IMR-90 (cell line): ENCODE results near the gene DOCK1. TPM values are rescaled to one million over a fixed set of nuclear protein-coding genes. Genes with fewer than 3 reads are reported as not detected.

Source experiments
- ATAC-seq: fragments of 200-7000 bp; cut with Tn5 transposase; 2 replicates; pipeline ENCODE4 v1.9.1; 2020; ENCODE audit warnings: low read depth, mild to moderate bottlenecking, moderate library complexity
- BruUV-seq: library from RNA; stranded (reverse); fragments of 400-500 nt; replicated peaks from 2 replicates; lab custom pipeline; 2021; lab: Mats Ljungman, UMichigan
- CTCF ChIA-PET: fragments of 300-600 bp; formaldehyde crosslinking; extraction: SDS; loops from one replicate; lab custom pipeline; 2021; ENCODE audit warnings: antibody characterized with exemption; lab: Yijun Ruan, JAX
- POLR2A ChIA-PET: fragments of 300-600 bp; sonication (Branson Sonifier 250); formaldehyde crosslinking; loops from one replicate; lab custom pipeline; 2022; ENCODE audit warnings: antibody characterized with exemption; ENCODE audit not compliant: unreplicated experiment; lab: Charles Lee
- DNase-seq: peaks from one replicate; pipeline ENCODE4 v3.0.0; 2013
- H2AFZ ChIP-seq: replicated peaks from 2 replicates; pipeline ENCODE3; 2013; ENCODE audit warnings: low read length, mild to moderate bottlenecking; ENCODE audit not compliant: poor library complexity
- H2AK5ac ChIP-seq: 2 replicates; pipeline ENCODE4 v1.6.1; 2013; ENCODE audit warnings: low read depth, low read length, inconsistent platforms
- H2AK9ac ChIP-seq: replicated peaks from 2 replicates; pipeline ENCODE3; 2013; ENCODE audit warnings: mild to moderate bottlenecking, low read depth, low read length, moderate library complexity; ENCODE audit not compliant: poor library complexity
- H2BK120ac ChIP-seq: 2 replicates; pipeline ENCODE4 v1.6.1; 2013; ENCODE audit warnings: low read depth, low read length, inconsistent platforms
- H2BK15ac ChIP-seq: 3 replicates; pipeline ENCODE4 v1.6.1; 2013; ENCODE audit warnings: low read depth, low read length, inconsistent platforms
- H2BK20ac ChIP-seq: 2 replicates; pipeline ENCODE4 v1.6.1; 2013; ENCODE audit warnings: low read depth, mild to moderate bottlenecking, inconsistent platforms, low read length, moderate library complexity
- H2BK5ac ChIP-seq: 2 replicates; pipeline ENCODE4 v1.6.1; 2013; ENCODE audit warnings: mild to moderate bottlenecking, low read depth, low read length, inconsistent platforms; ENCODE audit not compliant: poor library complexity, severe bottlenecking
- H3K14ac ChIP-seq: replicated peaks from 2 replicates; pipeline ENCODE4 v1.6.1; 2013; ENCODE audit warnings: low read depth, low read length, inconsistent platforms
- H3K18ac ChIP-seq: 2 replicates; pipeline ENCODE4 v1.6.1; 2013; ENCODE audit warnings: low read depth, low read length, control low read depth
- H3K23ac ChIP-seq: 2 replicates; pipeline ENCODE4 v1.6.1; 2013; ENCODE audit warnings: low read depth, low read length, inconsistent platforms
- H3K27ac ChIP-seq: 2 replicates; pipeline ENCODE4 v1.5.1; 2013; ENCODE audit warnings: mild to moderate bottlenecking, control low read depth, low read length; ENCODE audit not compliant: insufficient read depth
- H3K27me3 ChIP-seq: 2 replicates; pipeline ENCODE4 v1.6.1; 2013; ENCODE audit warnings: low read length; ENCODE audit not compliant: control insufficient read depth, insufficient read depth
- H3K36me3 ChIP-seq: 2 replicates; pipeline ENCODE4 v1.6.1; 2013; ENCODE audit warnings: low read length, mixed read lengths; ENCODE audit not compliant: control insufficient read depth, insufficient read depth
- H3K4ac ChIP-seq: 2 replicates; pipeline ENCODE4 v1.6.1; 2013; ENCODE audit warnings: low read depth, low read length, inconsistent platforms
- H3K4me1 ChIP-seq: 2 replicates; pipeline ENCODE4 v1.6.1; 2013; ENCODE audit warnings: low read length, mixed read lengths; ENCODE audit not compliant: control insufficient read depth, insufficient read depth
- H3K4me2 ChIP-seq: 2 replicates; pipeline ENCODE4 v1.6.1; 2013; ENCODE audit warnings: low read depth, mild to moderate bottlenecking, control low read depth, low read length, moderate library complexity
- H3K4me3 ChIP-seq: 2 replicates; pipeline ENCODE4 v1.5.1; 2013; ENCODE audit warnings: low read depth, mild to moderate bottlenecking, control low read depth, low read length, moderate library complexity; ENCODE audit not compliant: insufficient read depth
- H3K56ac ChIP-seq: 2 replicates; pipeline ENCODE4 v1.6.1; 2013; ENCODE audit warnings: low read length, inconsistent platforms; ENCODE audit not compliant: insufficient read depth; ENCODE audit errors: extremely low read depth
- H3K79me1 ChIP-seq, 2 experiments: 2 replicates each; pipeline ENCODE4 v1.6.1; 2013; ENCODE audit warnings: low read length in 2 of 2, inconsistent platforms in 1 of 2, low read depth in 1 of 2
- H3K9ac ChIP-seq: 2 replicates; pipeline ENCODE4 v1.6.1; 2013; ENCODE audit warnings: low read depth, low read length, control low read depth
- H3K9me1 ChIP-seq: 2 replicates; pipeline ENCODE4 v1.6.1; 2013; ENCODE audit warnings: low read length, inconsistent platforms; ENCODE audit not compliant: insufficient read depth
- H3K9me3 ChIP-seq: 2 replicates; pipeline ENCODE4 v1.6.1; 2013; ENCODE audit warnings: low read length; ENCODE audit not compliant: control insufficient read depth, insufficient read depth
- H4K20me1 ChIP-seq: 2 replicates; pipeline ENCODE4 v1.6.1; 2013; ENCODE audit warnings: low read length, inconsistent platforms; ENCODE audit not compliant: insufficient read depth
- H4K5ac ChIP-seq: 2 replicates; pipeline ENCODE4 v1.6.1; 2013; ENCODE audit warnings: mild to moderate bottlenecking, low read depth, low read length, control low read depth
- H4K8ac ChIP-seq, 2 experiments: 2 replicates each; pipeline ENCODE4 v1.6.1; 2013; ENCODE audit warnings: low read depth in 2 of 2, low read length in 2 of 2, control low read depth in 1 of 2, inconsistent platforms in 1 of 2
- H4K91ac ChIP-seq: 2 replicates; pipeline ENCODE4 v1.6.1; 2013; ENCODE audit warnings: low read depth, low read length, inconsistent platforms; ENCODE audit not compliant: insufficient read depth
- BHLHE40 ChIP-seq: fragments of 150-350 bp; IDR thresholded peaks from 2 replicates; pipeline ENCODE4 v1.6.1; 2016; ENCODE audit warnings: mild to moderate bottlenecking, low read depth, low read length
- CEBPB ChIP-seq: IDR thresholded peaks from 2 replicates; pipeline ENCODE4 v1.6.1; 2012; ENCODE audit warnings: low read depth, low read length, improper control_type of control experiment
- CHD1 ChIP-seq: IDR thresholded peaks from 2 replicates; pipeline ENCODE4 v1.6.1; 2012; ENCODE audit warnings: low read depth, low read length, improper control_type of control experiment
- CTCF ChIP-seq: conservative IDR thresholded peaks from 2 replicates; pipeline ENCODE4 v1.5.1; 2012; ENCODE audit warnings: mild to moderate bottlenecking, low read depth, low read length, improper control_type of control experiment
- ELK1 ChIP-seq: fragments of 150-350 bp; IDR thresholded peaks from 2 replicates; pipeline ENCODE4 v1.6.1; 2016; ENCODE audit warnings: low read depth, mild to moderate bottlenecking, low read length, moderate library complexity, borderline replicate concordance
- FOS ChIP-seq: fragments of 150-350 bp; IDR thresholded peaks from 2 replicates; pipeline ENCODE4 v1.6.1; 2016; ENCODE audit warnings: low read depth, low read length
- MAFK ChIP-seq: IDR thresholded peaks from 2 replicates; pipeline ENCODE4 v1.6.1; 2012; ENCODE audit warnings: low read depth, low read length, improper control_type of control experiment
- MAZ ChIP-seq: IDR thresholded peaks from 2 replicates; pipeline ENCODE4 v1.6.1; 2012; ENCODE audit warnings: low read depth, mild to moderate bottlenecking, low read length, improper control_type of control experiment, moderate library complexity, borderline replicate concordance
- MXI1 ChIP-seq: IDR thresholded peaks from 2 replicates; pipeline ENCODE4 v1.6.1; 2012; ENCODE audit warnings: low read depth, mild to moderate bottlenecking, low read length, moderate library complexity, borderline replicate concordance
- NFE2L2 ChIP-seq: fragments of 150-350 bp; IDR thresholded peaks from 2 replicates; pipeline ENCODE4 v1.6.1; 2016; ENCODE audit warnings: low read depth, mild to moderate bottlenecking, low read length
- POLR2A ChIP-seq: IDR thresholded peaks from 2 replicates; pipeline ENCODE4 v1.6.1; 2012; ENCODE audit warnings: mild to moderate bottlenecking, low read depth, low read length
- RAD21 ChIP-seq: IDR thresholded peaks from 2 replicates; pipeline ENCODE4 v1.6.1; 2012; ENCODE audit warnings: low read length, improper control_type of control experiment
- RCOR1 ChIP-seq: IDR thresholded peaks from 2 replicates; pipeline ENCODE4 v1.6.1; 2012; ENCODE audit warnings: mild to moderate bottlenecking, low read length, improper control_type of control experiment; ENCODE audit not compliant: insufficient replicate concordance
- RFX5 ChIP-seq: IDR thresholded peaks from 2 replicates; pipeline ENCODE4 v1.8.0; 2012; ENCODE audit warnings: low read depth, mild to moderate bottlenecking, low read length, moderate library complexity
- SMC3 ChIP-seq: fragments of 150-350 bp; IDR thresholded peaks from 2 replicates; pipeline ENCODE4 v1.6.1; 2016; ENCODE audit warnings: low read depth, mild to moderate bottlenecking, antibody characterized with exemption, low read length, moderate library complexity
- USF2 ChIP-seq: fragments of 150-350 bp; IDR thresholded peaks from 2 replicates; pipeline ENCODE4 v1.6.1; 2017; ENCODE audit warnings: mild to moderate bottlenecking, antibody characterized with exemption, low read length, low read depth
- WGBS, 2 experiments: methylation state at CpG; one replicate each; pipeline versions ENCODE4 v1.1.5 to v1.1.7; 2013; ENCODE audit warnings: missing lambda C conversion rate in 2 of 2; ENCODE audit not compliant: insufficient read length in 1 of 2; ENCODE audit errors: extremely low coverage in 2 of 2; 5-methylcytosine and 5-hydroxymethylcytosine counted together
- dilution Hi-C: fragments of 300-500 bp; cut with HindIII; formaldehyde crosslinking; loops from one replicate; pipeline ENCODE4 v1.14.3; 2018; ENCODE audit warnings: low sequenced_read_pairs; ENCODE audit not compliant: unreplicated experiment
- in situ Hi-C: fragments of 300-500 bp; cut with MboI; formaldehyde crosslinking; loops from 3 replicates; pipeline ENCODE4 v1.14.3; 2019; ENCODE audit warnings: low sequenced_read_pairs, inconsistent platforms, mixed read lengths
- intact Hi-C: fragments of 100-400 bp; cut with micrococcal nuclease; formaldehyde crosslinking; loops from 2 replicates; pipeline ENCODE4 v1.10.0; 2022
- polyA plus RNA-seq, 3 experiments: library from polyadenylated mRNA; depleted of rRNA; stranded (reverse); fragments of >200 nt; gene quantifications; 2 replicates each; pipeline ENCODE4 v1.2.3, GENCODE V29; 2012; ENCODE audit warnings: low replicate concordance in 1 of 3
- total RNA-seq: library from RNA; depleted of rRNA; stranded (reverse); fragments of >200 nt; gene quantifications from 2 replicates; pipeline ENCODE4 v1.2.3, GENCODE V29; 2012

DOCK1 gene
- total and polyA plus RNA-seq, 2 of the 4 experiments (the other 2 are of a cell fraction): 28.2 to 71.0 TPM

- H3K27me3 ChIP-seq: no peaks in the 10 kb centered on the region
- dilution Hi-C loops (no loop called here), intact Hi-C loops (no loop called here), in situ Hi-C loops (no loop called here)
- peaks cover 6 to 11% of the 10 kb centered on the region in 2 experiments; a peak in 3 of 4 replicates for H3K79me1 ChIP-seq
- no peak overlapping the region for H2BK120ac ChIP-seq
- no peak for DNase-seq
- H3K4me3 ChIP-seq: no peak overlapping the region
- no peak overlapping the region for H2AK5ac ChIP-seq
- H3K4ac ChIP-seq: no peak overlapping the region
- H3K27ac ChIP-seq: no peak overlapping the region
- H4K5ac ChIP-seq: no peak overlapping the region
- no peak overlapping the region for H2AK9ac ChIP-seq
- H3K9ac ChIP-seq: no peak overlapping the region
- H4K91ac ChIP-seq: no peak overlapping the region
- no CpG with 5 or more reads among the region's 4 CpGs for WGBS, 2 experiments
- H2AFZ ChIP-seq: no peak overlapping the region
- peaks cover 2% of the 10 kb centered on the region; the same call in 1 of the 2 replicates for H3K36me3 ChIP-seq
- TF ChIP-seq CHD1 (no peak), ELK1 (no peak), RAD21 (no peak), MXI1 (no peak), RFX5 (no peak), CEBPB (no peak), MAZ (no peak), POLR2A (no peak), SMC3 (no peak), FOS (no peak), RCOR1 (no peak), MAFK (no peak), CTCF (no peak), USF2 (no peak), BHLHE40 (no peak), NFE2L2 (no peak)
- no peaks in the 10 kb centered on the region for H3K9me3 ChIP-seq
- no peaks in the 10 kb centered on the region for H3K4me1 ChIP-seq
- no peaks in the 10 kb centered on the region for H4K20me1 ChIP-seq
- BruUV-seq: no TSS peak
- H3K23ac ChIP-seq: no peak overlapping the region
- POLR2A ChIA-PET: no interaction called here
- no peak for ATAC-seq
- no peak overlapping the region for H3K14ac ChIP-seq
- H3K56ac ChIP-seq: no peak overlapping the region
- no peak overlapping the region for H4K8ac ChIP-seq
- H2BK15ac ChIP-seq: no peak overlapping the region
- no peak overlapping the region for H3K18ac ChIP-seq
- CTCF ChIA-PET: no interaction called here
- H3K4me2 ChIP-seq: no peak overlapping the region
- H2BK5ac ChIP-seq: no peak overlapping the region
- peaks cover 14% of the 10 kb centered on the region; the same call in 1 of the 2 replicates for H3K9me1 ChIP-seq
- H2BK20ac ChIP-seq: no peak overlapping the region
These were observed 427.4 kb downstream of the DOCK1 start for GRCh38 chr10:127332631-127333030.
